ENCODE data around the gene TRPM3.

Gene TRPM3

DNA sequence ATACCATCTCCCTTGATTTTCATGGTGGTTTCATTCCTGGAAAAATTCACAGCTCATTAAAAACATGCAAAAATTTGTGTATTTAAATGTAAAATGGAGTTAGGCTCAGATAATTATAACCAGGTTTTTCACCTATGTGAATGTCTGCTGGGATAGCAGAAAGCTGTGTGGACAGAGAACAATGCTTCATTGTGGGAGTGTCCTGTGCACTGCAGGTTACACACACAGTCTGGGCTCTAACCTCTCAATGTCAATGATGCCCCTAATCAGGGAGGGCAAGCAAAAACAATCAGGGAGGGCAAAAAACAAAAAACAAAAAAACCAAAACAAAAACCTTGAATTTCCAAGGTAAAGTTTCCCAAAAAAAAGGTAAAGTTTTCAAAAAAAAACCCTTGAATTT lies 548.1 kb downstream of the TRPM3 start:
- DNase-seq: no peak

DNA sequence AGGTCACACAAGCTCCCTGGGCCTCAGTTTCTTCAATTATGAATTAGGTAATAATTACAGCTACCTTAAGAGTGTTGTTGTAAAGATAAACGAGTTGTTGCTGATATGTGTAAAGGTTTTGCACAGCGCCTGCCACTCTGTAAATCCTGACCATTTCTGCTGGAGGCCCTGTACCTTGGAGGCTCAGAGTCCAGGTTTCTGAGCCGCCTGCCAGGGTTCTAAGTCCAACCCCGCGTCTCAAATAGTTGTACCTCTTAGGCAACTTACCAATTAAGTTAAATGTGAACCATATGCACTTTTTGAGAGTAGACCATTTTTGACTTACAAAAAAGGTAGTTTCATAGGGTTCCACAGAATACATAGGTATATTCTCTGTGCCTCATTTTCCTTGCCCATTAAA lies 550.2 kb downstream of the TRPM3 start:
- no peak for DNase-seq

DNA sequence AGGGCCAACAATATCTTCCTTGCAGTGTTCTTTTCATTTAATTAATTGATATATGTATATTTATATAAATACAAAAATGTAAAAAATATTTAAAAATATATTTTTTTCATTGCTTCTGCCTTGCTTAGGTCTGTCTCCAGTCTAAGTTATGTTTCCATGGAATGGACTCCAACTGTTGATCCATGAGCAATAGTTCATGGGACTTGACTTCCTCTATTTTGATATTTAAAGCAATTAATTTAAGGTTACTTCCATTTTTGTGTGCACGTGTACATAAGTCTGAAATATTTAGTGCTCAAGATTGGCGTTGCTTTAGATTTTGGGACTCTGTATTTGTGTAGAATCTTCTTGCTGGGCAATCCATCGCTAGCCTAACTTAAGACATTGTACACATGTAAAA lies 551.6 kb downstream of the TRPM3 start:
- no peak for DNase-seq

DNA sequence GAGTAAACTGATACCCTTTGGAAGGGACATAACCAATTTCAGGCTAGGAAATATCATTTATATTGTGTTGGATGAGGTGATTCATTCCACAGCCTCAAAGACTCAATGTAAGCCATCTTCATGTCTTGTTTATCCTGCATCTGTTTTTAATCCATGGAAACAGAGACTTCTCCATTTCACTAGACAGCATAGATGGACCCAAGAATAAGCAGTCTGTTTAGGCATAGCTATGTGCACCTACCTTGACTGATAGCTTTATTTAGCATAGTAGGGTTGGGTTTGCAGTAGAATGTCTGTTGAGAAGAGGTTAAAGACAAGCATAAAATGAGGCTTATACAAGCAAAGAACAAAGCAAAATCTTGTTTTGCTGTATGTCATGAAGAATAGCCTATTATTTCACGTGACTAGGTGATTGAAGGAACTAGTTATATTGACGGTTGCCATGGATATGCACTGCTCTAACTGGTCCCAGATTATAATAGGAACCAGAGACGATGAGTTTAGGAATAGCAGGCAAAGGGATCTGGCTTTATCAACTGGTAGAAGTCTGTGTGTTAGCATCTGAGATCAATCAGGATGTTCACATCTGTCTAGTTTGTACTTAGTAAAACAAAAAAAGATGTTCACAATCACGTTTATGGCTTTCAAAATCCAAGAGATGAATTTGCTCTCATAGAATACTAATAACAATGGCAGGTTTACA lies 552.2 kb downstream of the TRPM3 start:
- no peak for DNase-seq

DNA sequence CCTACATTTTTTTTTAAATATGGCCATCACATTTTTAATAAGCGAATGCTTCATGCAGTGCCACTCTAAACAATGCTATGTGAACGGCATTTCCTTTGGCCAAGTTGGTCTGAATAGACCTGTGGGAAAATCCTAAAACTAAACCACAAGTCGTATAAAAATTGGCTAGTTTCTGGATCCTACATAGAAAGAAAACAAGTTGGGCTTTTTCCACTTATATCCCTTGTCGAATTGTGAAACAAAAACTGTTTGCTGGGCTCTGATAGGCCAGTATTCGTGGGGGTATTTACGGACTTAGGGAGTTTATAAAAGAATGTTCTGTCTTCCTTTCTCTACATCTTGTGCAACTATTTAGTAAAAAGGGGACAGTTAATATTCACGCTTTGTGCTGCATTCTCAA lies 553.9 kb downstream of the TRPM3 start:
- DNase-seq: no peak

DNA sequence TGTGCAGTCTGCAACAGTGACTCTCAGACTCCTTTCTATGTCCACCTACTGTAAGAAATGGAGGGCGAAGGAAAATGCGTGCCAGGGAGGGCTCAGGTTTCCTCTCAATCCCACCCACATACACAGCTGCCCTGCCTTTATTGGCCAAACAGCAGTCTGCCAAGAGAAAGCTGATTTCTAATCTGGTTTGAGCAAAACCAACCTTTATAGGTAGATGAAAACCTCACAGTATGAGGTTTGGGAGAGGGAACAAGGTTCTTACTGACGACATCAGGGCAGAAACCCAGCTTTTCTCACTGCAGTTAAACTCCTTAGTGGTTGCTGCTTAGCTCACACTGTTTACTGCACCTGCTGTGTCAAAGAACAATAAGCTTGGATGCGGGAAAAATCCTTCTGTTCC lies 554.7 kb downstream of the TRPM3 start:
- DNase-seq: no peak

DNA sequence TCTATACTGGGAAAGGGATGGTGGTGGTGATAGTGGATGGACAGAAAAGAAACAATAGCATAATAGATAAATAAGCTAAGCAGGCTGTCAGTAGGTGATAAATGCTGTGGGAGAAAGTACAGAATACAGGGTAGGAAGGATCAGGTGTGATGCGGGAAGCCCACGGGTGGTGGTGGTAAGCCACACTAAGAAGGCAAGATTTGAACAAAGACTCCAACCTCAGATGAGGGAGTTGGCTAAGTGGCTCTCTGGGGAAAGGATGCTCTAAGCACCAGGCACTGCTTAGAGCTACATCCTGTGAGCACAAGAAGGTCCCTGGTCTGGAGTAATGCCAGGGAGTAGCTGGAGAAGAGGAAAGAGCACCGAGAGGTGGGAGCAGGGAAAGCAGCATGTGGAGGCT lies 555.4 kb downstream of the TRPM3 start:
- no peak for DNase-seq

DNA sequence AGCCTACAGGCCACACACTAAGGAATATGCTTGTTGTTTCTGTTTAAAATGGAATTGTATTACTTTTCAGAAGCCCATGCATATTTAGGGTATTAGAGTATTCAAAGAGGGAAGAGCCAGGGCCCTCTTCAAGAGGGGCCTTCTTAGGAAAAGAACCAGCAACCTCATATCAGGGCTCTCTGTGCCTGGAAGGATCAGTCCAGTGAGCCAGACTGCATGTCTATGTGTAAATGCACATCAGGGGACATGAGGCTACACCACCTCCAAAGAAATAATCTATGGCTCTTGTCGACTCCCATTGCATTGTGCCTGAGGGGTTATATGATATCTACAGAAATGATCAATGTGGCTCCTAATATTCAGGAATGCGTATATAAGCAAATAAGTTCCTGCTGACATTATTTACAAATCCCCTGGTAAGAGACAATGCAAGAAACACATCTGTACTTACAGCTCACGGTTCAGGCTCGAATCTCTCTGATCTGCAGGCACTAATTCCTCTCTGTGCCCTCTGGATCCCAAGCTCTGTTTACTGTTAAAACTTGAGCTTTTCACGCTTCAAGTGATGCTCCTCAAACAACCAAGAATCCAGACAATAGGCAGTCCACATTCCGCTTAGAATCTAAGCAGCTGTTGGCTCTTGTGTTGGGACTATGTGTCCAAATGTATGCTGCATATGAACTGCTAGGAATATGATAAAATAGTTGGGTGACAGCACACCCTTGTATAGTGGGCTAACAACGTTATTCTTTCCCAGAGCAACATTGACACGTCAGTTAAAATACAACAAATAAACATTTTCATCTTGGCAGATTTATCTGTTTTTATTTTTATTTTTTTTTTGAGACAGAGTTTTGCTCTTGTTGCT lies 556.7 kb downstream of the TRPM3 start:
- no peak for DNase-seq

DNA sequence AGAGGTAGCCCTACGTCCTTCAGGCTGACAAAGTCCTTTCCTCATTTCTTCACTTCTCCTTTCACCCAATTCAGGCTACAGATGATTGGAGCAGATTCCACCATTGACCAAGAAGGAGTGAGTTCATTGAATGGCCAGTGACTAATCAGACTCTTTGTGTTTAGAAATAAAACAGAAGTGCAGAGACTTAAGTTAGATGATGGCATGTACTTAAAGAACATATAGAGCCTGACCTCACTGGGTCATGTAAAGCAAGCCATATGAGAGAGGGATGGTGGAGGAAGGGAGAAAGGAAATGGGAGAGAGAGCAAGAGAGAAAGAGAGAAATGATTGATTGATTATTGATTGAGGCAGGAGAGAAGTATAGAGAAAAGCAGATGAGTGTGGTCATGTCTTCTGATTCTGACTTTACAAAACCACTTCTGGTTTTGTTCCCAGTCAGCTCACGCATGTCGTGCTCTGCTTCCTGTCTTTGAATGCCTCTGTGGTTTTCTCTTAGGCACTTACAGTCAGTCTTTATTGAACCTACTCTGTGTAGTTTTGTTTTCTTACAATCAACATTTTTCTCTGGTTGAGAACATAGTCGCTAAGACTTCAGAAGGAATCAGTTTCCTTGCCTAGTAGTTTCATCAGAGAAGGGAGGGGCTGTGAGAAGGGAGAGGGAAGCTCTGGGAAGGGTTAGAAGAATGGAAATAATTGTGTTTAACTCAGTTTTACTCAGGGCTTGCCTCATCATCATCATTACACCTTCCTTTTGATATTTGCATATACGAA lies 557.8 kb downstream of the TRPM3 start:
- DNase-seq: no peak

DNA sequence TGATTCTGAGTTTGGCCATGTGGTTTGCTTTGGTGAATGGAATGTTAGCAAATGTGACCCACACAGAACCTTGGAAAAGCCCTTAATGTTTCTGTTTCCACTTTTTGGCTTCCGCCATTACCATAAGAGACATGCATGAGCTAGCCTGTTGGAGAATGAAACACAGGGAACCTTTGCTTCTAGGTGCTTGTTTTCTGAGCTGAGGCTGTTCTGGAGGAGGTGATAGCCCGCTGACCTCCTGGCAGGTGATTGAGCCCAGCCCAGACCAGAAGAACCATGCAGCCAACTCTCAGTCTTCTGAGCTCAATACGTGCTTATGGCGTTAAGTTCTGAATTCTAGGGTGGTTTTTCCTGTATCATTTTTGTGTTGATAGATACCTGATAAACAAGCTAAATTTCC lies 558.4 kb downstream of the TRPM3 start:
- DNase-seq: no peak

DNA sequence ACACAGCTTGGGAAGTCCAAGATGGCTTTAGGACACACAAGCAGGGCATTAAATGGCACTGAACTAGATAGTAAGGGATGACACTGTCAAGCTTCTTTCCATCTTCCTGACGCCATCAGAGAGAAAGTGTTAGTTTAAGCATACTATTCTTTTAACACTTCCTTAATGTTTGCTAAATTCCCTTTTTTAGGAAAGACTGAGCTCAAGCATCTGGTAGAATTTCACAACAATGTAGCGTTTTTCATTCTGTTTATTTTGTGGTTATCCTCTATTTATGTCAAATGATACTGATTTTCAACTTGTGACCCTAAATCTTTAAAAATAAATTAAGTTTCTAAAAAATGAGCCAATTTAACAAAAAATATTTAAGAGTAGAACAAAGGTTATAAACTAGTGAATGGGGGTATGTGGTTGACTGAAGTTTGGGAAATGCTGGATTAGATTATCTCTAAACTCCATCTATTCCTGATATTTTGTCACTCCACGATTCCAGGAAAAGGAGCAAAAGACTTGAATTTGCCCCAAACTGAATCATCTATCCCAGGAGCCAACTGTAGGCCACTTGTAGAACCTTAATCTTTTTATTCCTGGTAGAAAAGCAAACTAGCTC lies 559.5 kb downstream of the TRPM3 start:
- DNase-seq: no peak

DNA sequence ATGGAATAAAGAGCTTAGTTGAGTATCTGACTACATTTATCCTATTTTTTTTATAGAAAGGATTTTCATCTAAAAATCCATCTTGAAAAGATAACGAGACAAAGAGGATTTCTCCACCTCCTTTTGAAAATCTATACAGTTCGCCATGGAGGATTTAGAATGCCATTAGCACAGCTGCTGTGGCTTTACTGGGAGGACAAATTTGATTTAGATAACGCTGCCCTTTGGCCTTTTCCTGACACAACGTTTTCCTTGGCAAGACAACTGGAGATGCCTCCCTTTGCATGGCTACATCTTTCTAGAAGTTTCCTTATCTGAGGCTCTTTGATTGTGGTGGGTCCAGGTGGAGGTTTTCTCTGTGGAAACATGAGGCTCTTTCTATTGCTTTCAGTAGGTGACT lies 560.3 kb downstream of the TRPM3 start:
- no peak for DNase-seq

DNA sequence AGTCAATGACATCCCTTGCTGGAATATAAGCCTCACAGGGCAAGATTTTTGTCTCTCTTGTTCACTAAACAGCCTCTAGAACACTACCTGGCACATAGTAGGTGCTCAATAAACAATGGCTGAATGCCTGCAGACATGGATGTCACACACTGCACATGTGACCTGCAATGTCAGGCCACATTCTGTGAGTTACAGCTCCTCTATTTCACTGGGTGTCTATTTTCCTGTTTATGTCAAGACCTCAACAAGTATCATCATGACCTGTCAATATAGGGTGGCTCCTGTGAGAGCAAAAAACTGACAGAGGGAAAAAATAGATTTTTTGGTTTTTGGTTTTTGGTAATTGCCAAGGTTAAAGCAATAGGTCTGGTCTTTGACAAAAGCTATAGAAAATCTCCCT lies 562.3 kb downstream of the TRPM3 start:
- DNase-seq: no peak

DNA sequence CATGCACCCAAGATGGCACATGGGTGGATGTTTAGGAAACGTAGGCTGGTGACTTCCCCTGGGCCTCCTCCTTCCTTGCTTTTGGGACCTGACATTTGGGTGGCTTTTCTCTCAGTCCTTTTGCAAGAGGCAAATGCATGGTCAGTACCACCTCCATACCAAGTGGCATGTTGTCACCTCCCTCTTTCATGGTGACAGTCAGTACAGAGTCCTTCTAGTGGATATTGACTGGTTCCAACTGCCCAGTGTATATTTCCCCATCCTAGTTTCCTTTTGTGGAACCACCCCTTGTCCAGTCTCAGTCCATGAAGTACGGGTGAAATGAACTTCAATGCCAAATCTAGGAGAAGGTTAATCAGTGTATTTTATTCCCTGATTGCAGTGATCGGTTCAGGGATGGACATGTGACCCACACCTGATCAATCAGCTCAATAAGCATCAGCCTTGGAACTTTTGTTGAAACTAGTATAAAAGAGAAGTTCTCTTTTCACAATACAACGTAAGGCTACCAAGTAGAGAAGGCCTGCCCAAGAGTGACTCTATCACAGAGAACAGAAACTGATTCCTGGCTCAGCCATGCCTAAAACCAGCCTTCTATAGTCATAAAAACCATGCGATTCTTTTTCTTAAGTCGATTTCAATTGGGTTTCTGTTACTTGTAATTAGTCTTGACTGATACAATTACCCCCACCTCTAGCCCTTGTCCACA lies 563.6 kb downstream of the TRPM3 start:
- no peak for DNase-seq

DNA sequence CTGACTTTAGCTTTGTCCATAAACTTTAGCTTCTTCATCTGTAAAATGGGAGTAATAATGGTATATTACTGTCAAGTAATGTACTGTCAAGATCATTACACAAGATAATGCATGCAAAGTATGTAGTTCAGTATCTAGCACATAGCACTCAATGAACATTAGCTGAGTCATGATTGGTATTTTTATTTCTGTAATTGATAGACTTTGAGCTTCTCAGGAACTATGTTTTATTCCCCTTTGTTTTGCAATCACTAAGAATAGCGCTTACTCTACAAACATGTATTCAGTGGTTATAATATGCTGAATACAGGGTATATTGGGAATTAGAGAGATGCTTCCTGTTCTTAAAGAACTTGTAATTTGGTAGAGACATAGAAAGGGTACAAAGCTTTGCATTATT lies 564.6 kb downstream of the TRPM3 start:
- DNase-seq: no peak

DNA sequence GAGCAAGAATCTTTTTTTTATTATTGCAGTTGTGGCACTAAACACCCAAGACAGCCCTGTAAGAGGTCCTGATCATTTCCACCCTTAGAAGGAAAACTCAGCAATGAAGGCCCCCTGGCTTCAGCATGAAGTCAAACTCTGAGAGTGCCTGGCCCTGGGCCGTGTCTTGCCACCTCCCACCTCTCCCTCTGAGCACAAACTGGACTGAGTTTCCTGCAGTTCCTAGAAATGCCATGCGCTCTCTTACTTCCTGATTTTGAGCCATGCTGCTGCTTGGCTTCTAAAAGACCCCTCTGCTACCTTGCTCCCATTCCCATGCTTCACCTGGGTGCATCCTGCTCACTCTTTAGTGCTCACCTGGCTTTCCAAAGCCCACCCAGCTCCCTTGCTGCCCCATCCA lies 566.5 kb downstream of the TRPM3 start:
- no peak for DNase-seq

DNA sequence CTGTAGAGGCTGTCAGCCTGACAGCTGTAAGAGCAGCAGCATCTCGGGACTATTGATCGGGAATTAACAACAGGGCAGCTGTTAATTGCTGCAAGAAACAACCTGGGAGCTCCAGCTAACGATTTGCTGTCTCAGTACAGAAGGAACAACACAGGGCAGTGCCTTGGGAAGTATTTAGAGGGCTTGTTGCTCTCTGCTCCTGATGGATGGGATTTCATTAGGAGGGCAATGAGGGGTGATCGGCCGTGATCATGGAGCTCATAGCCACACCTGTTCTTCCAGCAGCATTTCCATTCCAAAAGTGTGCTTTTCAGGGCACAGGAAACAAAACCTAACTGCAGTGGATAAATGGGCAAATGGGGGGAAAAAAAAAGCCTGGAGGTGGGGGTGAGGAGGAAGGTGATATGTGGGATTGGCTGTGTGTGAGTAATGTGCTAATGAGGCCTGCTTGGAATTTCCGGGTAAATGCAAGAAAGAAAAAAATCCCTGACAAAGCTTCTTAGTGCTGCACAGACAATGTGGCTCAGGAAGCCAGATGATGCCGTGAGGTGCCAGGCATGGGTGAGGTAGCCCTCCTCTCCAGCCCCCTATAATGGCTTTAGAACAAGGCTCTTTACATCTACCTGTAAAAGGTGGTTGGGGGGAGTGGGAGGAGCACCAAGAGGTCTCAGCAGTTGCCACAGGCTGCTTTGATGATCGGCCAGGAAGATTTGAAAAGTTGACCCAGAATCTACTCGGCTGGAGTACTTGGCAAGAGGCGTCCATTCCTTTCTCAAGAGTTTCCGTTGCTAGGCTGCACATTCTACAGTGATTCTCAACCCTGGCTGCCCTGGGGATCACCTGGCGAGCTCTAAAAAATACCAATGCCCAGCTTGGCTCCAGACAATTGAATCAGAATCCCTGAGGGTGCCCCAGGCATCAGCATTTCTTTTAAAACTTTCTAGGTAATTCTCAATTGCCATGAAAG lies 567.4 kb downstream of the TRPM3 start:
- no peak for DNase-seq

DNA sequence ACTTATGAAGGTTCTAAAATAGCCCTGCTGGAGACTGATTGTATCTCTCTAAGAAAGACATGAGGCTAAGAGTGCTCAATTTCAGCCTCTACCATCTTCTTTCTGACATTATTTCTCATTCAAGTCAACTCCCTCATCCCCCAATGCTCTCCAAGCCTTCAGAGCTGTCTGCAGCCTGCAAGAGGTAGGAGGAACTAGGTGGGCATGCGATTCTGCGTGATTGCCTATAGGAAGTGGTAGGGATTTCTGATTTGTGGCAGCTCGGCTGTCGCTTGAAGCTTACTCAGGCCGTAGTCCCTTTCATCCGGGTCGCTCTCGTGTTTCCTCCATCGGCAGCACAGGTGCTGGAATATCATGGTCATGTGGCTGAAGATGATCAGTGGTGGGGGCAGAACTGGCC lies 568.9 kb downstream of the TRPM3 start:
- no peak for DNase-seq

DNA sequence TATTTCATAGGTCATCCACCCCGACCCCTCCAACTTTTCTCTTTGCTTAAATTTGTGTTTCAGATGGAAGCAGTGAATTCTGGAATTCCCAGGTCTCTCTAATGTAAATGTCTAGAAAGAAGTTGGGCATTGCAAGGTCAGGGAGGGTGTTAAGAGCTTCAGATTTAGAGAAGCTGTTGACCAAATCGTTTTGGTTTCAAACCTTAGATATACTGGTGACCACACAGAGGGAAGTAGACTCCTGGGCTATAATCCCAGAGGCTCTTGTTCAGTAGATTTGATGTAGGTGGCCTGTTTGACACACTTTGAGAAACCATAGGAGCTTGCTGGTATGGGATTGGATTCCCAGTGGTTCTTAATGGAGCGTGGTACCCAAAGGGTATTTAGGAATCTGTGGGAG lies 569.6 kb downstream of the TRPM3 start:
- DNase-seq: no peak

DNA sequence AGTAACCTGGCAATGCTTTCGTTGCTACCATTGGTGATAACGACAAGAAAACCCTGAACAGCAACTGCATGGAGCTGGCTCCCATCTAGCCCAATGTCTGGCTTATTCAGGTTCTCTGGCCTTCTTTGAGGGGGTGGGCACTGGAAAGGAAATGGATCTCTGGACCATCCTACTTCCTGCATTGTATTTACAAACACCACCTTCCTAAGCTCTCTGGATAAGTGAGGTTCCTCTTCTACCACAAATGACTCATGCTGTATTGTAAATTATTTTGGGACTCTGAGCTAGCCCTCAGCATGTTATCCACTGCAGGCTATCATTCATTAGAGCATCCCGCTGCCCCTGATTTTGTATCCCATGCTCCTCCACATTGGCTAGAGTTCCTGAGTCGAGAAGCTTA lies 570.0 kb downstream of the TRPM3 start:
- DNase-seq: no peak

DNA sequence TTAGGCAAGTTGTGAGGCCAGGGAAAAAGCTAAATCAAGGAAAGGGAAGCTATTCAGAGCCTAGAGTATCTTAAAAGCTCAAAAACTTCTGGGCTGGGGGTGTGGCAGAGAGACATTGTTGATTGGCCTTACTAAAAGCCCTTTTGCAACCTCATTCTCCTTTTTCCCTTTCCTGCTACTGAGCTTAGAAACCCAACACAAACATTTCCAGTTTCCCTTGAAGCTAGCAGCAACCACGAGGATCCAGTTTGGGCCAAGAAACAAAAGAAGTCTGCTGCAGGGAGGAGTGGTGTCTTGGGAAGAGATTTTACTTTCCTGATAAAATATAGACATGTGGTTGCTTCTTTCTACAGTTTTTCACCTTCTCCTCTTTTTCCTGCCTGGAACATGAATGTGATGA lies 571.5 kb downstream of the TRPM3 start:
- DNase-seq: no peak
